Epidermal melanocyte (primary cell): Measurements from ENCODE around the gene BHLHA15.

Experiments used
- DNase-seq: peaks from one replicate; pipeline ENCODE4 v3.0.0; 2011; ENCODE audit warnings: low spot score; ENCODE audit not compliant: insufficient read length

BHLHA15 gene

DNA sequence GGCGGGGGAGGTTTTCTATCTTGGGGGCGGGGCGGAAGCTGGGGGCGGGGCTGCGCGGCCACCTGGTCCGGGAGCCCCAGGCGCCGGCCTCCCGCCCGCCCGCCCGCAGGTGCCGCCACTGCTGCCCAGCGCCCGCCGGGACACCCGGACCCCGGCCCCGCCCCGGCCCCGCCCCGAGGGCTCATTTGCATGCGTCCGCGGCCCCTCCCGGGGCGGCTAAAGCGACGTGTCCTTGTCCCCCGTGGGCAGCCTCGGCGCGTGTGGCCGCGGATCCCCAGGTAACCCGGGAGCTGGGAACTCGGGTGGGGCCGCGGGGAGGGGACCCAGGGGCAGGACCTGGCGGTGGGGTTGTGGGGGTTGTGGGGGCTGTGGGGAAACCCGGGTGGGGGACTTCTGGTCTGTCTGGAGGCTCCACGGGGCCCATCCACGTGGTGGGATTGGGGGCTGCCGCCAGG lies at the start of gene BHLHA15:
Gene BHLHA15, plus strand, starts transcription at position 219 of the 455 bp plus-strand sequence. CDS start 871 bp downstream, outside the sequence.
- no peak for DNase-seq

DNA sequence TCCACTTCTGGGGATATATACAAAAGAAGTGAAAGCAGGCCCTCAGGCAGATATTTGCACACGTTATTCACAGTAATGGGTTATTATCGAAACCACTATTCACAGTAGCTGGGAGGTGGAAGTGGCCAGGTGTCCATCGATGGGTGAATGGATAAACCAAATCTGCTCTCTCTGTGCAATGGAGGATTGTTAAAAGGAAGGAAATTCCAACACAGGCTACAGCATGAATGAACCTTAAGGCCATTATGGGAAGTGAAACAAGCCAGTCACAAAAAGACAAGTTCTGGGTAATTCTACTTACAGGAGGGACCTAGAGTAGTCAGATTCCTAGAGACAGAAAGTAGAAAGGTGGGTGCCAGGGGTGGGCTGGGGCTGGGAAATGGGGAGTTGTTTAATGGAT lies 48.5 kb upstream of the BHLHA15 start:
- DNase-seq = no peak

DNA sequence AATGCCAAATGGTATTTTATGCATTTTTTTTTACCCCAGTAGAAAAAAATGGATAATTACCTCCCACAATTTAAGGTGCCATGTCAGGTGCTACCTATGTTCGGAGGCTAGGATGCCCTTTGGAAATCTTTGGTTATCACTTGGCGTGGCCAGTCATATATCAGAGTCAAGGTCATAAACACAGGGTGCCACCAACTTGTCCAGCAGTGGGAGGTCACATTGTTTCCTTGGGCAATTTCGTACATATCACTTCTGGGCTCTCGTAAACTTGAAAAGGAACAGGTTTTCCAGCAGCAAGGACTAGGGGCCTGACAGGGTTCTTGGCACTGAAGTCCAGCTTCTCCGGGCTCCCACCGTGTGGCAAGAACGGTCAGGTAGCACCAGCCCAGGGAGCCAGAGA lies 48.0 kb upstream of the BHLHA15 start:
- no peak for DNase-seq

DNA sequence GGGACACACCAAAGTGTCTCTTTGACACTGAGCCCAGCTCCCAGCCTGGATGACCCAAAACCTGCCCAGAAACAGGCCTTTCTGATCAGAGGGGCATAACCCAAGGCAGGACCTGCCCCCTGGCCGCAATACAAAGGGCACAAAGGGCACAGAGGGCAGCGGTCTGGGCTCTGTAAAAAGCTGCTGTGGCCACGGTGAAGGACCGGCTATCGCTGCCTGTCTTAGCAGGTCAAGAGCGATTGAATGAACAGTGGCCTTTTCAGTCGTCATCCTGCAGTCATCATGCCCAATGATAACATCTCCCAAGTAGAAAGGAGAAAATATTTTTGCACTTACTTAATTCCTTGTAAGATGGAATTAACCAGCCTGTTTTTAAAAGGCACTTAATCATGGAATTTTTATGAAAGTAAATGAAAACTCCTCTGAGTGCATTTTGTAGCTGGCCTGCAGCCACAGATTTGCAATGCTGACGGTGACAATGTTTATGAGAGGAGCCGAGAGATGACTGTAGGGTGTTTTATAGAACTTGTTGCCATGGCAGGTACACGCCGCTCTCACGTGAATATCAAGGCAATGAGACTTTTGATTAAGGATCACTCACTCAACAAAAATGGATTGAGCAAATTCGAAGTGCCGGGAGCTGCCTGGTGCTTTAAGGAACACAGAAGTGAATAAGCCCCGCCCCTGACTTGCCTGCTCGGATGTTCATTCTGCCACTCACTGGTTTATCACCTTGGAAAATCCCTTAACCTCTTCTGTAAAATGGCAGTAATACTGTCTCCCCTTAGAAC lies 47.3 kb upstream of the BHLHA15 start:
- DNase-seq = no peak

DNA sequence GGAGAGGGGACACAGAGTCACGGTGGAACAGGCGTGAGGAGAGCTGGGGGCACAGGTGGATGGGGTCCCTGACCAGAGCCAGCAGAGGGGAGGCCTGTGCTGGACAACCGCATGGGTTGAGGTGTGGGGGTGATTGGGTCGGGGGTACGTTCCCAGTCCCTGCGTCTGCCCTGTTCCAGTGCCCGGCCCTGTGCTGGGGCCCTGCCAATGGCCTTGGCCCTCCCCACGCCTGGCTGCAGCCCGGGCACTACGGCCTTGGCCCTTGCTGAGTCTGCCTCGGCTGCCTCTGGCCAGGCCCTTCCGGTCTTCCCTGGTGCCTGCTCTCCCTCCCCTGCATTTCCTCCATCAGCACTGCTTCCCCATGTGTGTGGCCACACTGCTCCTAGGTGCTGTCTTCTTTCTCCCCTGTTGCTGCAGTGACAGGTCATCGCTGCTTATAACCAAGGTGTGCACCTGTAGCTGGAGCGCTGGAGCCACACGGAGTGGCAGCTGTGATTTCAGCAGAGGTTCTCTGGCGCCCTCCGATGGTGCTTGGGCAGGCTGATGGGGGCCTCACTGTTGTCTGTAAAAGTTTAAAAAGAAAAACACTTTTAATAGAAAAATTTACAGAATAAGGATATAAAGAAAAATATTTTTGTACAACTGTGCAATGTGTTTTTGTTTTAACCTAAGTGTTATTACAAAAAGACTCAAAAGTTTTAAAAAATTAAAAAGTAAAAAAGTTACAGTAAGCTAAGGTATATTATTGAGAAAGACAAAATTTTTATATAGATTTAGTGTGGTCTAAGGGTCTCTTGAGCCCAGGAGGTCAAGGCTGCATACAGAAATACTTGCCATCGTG lies 45.2 kb upstream of the BHLHA15 start:
- no peak for DNase-seq

DNA sequence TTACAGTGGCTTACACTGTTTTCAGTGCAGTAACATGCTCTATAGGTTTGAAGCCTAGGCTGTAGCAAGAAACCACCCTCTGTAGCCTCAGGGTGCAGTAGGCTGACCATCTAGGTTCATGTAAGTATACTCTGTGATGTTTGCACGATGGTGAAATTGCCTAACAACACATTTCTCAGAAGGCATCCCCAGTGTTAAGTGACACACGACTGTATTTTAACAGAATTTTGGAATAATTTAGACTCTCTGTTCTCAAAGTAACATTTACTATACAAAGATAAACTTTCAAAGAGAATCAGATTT lies 44.6 kb upstream of the BHLHA15 start:
- no peak for DNase-seq

DNA sequence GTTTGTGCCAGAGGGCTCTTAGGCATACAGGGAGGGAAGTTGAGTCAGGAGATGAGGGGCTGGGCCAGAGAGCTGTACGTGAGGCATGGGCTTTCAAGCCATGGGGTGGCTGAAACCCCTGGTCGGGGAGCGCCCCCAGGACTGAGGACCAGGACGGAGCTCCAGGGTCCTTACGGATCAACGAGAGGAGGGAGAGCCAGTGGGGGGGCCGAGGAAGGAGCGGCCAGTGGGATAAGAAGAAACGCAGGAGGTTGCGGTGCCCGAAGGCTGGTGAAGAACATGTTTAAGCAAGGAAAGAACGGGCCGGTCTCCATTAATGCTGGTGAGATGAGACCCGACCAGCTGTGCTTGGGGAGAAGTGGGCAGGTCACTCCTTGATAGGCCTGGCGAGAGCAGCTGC lies 43.6 kb upstream of the BHLHA15 start:
- DNase-seq = no peak

DNA sequence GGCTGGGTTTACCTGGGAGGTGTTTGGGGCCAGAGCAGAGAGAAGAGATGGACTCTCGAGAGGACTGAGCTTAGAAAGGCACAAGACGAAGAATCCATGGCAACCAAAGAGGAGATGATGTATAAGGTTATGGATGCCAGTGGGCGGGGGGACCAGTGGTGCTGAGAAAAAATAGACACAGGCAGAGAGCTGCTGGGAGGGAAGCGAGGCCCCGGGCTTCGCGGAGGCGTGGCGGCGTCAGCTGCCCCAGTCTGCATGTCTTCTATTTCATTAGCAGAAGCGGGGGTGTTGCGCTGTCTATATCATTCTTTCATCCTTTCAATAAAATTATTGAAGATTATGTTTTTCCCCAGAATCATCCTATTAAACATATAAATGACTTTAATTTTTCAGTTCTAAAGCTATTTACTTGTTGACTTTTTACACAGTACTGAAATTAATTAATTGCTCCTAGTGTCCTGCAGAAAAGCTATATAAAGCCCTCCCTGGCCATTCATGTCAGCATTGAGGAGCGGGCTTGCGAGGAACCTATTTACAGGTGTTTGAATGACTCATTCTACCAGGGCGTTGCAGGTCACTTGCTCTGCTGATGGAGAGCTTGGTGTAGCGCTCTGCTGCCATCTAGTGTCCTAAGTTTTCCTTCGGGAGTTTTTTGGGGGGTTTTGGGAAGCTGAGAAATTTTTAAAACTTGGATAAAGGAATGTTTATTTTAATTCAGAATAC lies 42.9 kb upstream of the BHLHA15 start:
- DNase-seq = peak; percentile 52

DNA sequence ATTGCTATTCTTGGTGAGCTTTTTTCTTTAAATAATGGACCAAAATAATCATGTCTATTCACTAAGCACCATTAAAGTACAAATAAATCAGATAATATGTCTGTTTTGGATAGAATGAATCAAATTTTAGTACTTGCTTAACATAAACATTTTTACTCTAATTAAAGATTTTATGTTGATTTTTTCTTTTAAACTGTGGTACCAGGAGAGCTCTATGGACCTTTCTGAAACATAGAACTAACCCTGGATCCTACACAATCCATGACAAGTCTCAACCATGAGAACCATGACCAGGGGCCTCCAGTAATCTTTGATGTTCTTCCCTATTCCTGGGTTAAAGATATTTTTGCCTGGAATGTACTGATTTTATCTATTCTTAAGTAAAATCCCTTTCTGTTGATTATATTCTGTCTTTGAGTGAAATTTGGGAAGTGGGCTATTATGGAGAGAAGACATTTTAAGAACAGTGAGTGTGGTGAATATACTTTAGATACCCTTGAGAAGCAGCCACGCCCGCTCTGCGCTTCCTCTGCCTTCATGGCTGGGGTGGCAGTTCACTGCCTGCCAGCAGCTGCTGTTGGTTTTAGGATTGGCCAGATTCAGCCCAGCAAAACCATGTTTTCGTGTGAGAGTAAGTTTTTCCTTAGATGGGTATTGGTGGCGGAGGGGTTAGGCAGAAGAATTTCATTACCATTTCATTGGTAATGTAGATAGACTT lies 42.2 kb upstream of the BHLHA15 start:
- no peak for DNase-seq

DNA sequence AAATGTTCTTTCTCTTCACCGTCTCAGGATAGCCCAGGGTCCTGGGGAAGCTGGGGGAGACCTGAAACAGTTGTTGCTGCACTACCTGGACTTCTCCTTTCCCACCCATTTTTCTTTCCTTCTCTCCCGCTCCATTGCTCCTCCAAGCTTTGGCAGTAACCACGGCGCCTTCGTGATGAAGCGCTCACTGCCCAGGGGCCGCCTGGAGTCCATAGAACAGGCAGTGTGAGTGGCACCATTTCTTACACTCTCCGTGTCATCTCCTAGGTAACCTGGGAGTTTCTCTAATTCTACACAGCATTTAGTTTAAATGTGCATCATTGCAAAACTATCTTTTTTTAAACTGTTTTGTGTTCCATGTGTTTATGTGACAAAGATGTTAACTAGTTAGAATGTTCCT lies 40.3 kb upstream of the BHLHA15 start:
- no peak for DNase-seq

DNA sequence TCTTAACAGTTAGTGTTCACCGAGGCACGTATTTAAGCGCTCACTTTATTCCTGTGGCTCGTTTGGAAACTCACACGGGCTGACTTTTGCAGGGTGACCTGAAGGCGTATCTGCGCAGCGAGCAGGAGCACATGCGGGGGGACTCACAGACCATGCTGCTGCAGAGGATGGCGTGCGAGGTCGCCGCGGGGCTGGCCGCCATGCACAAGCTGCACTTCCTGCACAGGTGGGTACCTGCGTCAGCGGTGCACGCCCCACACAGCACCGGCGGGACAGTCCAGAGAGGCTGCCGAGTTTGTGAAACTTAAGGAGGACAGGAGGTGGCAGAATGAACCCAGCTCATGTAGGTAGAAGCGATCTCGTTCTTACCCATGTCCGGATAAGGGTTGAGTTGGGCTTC lies 39.8 kb upstream of the BHLHA15 start:
- no peak for DNase-seq

DNA sequence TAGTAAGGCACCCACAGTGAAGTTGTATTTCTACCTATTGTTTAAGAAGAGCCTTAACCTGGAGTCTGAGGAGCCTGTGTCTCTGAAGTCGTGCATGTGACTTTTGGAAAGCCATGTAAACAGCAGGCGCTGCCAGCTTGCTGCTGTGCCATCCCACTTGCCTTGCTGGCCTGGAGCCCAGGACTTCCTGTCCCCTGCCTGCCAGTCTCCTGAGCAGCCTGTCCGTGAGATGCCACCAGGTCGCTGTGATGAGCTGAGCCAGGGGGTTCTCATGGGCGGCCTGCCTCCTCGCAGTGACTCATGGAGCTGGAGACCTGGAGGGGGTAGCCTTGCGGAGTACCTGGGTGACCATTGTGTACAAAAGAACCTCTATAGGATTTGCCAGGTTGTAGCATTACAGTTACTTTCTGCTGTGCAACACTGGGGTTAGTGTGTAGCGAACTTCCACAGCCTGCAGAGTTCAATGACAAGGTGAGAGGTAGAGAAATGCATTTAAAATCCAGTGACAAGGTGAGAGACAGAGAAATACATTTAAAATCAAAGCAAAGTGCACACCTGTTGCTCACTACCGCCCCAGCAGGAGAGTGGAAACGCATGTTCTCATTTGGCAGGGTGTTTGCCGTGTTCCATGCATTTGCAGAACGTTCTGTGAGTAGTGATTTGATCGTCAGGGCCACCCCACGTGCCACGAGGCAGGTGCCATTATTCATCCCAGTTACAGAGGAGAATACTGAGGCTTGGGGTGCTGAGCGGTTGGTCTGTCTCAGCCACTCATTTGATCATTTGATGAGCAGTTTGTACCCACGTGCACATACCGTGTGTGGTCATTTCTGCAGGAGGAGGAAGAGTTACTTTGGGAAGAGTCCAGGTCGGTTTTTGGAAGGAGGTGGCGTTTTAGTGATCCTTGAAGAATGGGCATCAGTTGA lies 36.6 kb upstream of the BHLHA15 start:
- no peak for DNase-seq

GRCh38 chr7:98175260-98175940 lies 35.8 kb upstream of the BHLHA15 start:
- DNase-seq = no peak

DNA sequence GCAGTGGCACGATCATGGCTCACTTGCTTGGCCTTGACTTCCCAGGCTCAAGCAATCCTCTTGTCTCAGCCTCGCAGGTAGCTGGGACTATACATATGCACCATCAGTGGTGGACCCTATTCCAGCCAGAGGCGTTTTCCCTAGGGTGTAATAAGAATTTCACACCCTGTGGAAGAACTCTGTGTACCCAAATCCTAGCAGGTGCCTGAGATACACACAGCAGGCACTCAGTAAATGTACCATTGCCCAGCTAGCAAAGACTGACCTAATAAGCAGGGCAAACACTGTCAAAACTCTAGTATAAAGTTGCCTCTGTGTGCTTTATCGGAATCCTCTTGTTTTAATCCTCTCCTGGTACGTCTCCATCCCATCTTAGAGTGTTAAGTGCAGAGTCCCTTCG lies 33.7 kb upstream of the BHLHA15 start:
- DNase-seq = no peak

- no peak for DNase-seq
These were observed 32.9 kb upstream of the BHLHA15 start for GRCh38 chr7:98178321-98178720.

DNA sequence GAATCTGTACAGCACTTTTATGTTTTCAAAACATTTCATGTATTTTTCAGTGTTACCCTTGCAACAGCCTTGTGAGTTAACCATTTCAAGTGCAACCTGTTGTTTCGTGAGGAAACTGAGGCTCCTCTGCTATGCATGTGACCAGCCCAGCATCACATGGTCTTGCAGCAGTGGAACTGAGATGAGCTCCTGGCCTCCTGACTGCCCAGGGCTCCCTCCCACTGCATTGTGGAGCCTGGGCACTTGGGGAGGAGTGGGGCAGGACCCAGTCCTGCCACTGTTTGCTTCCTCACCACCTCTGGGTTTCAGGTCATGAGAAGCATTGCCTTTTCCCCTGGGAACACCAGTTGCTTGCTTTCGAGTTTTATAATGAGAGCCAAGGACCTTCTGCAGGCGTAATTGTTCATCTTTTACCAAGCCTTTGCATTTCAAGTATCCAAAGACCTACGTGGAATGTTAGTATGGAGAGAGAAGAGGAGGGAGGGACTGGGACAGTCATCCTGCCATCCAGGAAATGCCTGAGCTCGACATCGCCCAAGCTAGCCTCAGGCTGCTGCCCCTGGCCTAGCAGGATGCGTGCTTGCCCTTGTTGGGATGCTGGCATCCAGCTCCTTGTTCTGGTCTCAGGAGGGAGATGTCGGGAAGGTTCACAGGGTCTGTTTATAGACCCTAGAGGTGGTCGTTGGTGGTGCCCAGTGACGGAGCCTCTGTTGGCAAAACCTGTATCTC lies 32.3 kb upstream of the BHLHA15 start:
- no peak for DNase-seq

- DNase-seq = no peak
These were observed 30.5 kb upstream of the BHLHA15 start for GRCh38 chr7:98180751-98181150.

GRCh38 chr7:98185101-98185500 lies 26.1 kb upstream of the BHLHA15 start:
- DNase-seq = no peak
